ENCODE measurements around the gene DOCK9. TPM values are rescaled to one million over a fixed set of nuclear protein-coding genes. Genes with fewer than 3 reads are reported as not detected.

The DOCK9 gene
- total RNA-seq, 1 experiment from 2014 or later, result 31.7 TPM

GRCh38 chr13:98798849-98799645, 178.8 kb downstream of the DOCK9 start:
- Histone ChIP-seq H3K9me2 (replicated peaks; ENCODE audit: low read length) (no peaks in the 10 kb centered on the region), H3K4me2 (ENCODE audit: low read length) (no peak overlapping the region), H3K9ac (ENCODE audit: low read length) (no peak overlapping the region), H3K36me3 (ENCODE audit: low read depth, low read length) (no peaks in the 10 kb centered on the region; the same call in 1 of the 2 replicates), H3K4me3 (ENCODE audit: low read length) (no peak overlapping the region), H3K27ac (ENCODE audit: low read length) (no peak overlapping the region), H3K4me1 (ENCODE audit: insufficient read depth, low read length) (no peaks in the 10 kb centered on the region), H3K9me3 (ENCODE audit: low read length) (no peaks in the 10 kb centered on the region), H3K27me3 (ENCODE audit: low read length) (no peaks in the 10 kb centered on the region), H2AFZ (ENCODE audit: low read length) (no peak overlapping the region), H3K79me2 (ENCODE audit: low read length) (no peaks in the 10 kb centered on the region), H3F3A (ENCODE audit: low read length, unreplicated experiment) (no peaks in the 10 kb centered on the region), H4K20me1 (ENCODE audit: low read length) (no peaks in the 10 kb centered on the region)
- ATAC-seq, result no peak
- TF ChIP-seq EZH2phosphoT487 (IDR thresholded peaks at IDR 0.05; ENCODE audit: borderline replicate concordance, low read length) (no peak), EZH2 (IDR thresholded peaks at IDR 0.05; ENCODE audit: low read length, unreplicated experiment) (no peak), CTCF (conservative IDR thresholded peaks at IDR 0.05; ENCODE audit: low read depth, low read length) (no peak)
- ChIA-PET CTCF (no interaction called here), POLR2A (ENCODE audit: unreplicated experiment) (no interaction called here)
- intact Hi-C loops (cut with micrococcal nuclease), result no loop called here
- DNase-seq, result no peak
- no TSS peak for BruUV-seq (replicated peaks)

- H3K4me1 ChIP-seq (ENCODE audit: insufficient read depth, low read length), result no peaks in the 10 kb centered on the region
- ChIA-PET POLR2A (ENCODE audit: unreplicated experiment) (interaction anchor here (0.5 to 0.6 kb wide), 2 partner anchors 100 to 275 kb away, joined by 3 to 4 read pairs; no protein-coding TSS in a partner anchor), CTCF (no interaction called here)
- DNase-seq (no peak), ATAC-seq (no peak)
- no peaks in the 10 kb centered on the region for H3K27me3 ChIP-seq (ENCODE audit: low read length)
- H3K9me3 ChIP-seq (ENCODE audit: low read length), result no peaks in the 10 kb centered on the region
- no peak overlapping the region for H3K4me3 ChIP-seq (ENCODE audit: low read length)
- H3F3A ChIP-seq (ENCODE audit: low read length, unreplicated experiment), result no peaks in the 10 kb centered on the region
- no peak overlapping the region for H3K9ac ChIP-seq (ENCODE audit: low read length)
- H3K79me2 ChIP-seq (ENCODE audit: low read length), result no peaks in the 10 kb centered on the region
- no peaks in the 10 kb centered on the region; the same call in 1 of the 2 replicates for H3K36me3 ChIP-seq (ENCODE audit: low read depth, low read length)
- intact Hi-C loops (cut with micrococcal nuclease), result no loop called here
- no TSS peak for BruUV-seq (replicated peaks)
- no peaks in the 10 kb centered on the region for H4K20me1 ChIP-seq (ENCODE audit: low read length)
- H2AFZ ChIP-seq (ENCODE audit: low read length), result no peak overlapping the region
- no peaks in the 10 kb centered on the region for H3K9me2 ChIP-seq (replicated peaks; ENCODE audit: low read length)
- H3K27ac ChIP-seq (ENCODE audit: low read length), result no peak overlapping the region
- H3K4me2 ChIP-seq (ENCODE audit: low read length), result no peak overlapping the region
- TF ChIP-seq CTCF (conservative IDR thresholded peaks at IDR 0.05; ENCODE audit: low read depth, low read length), result no peak
- no peak for TF ChIP-seq EZH2phosphoT487 (IDR thresholded peaks at IDR 0.05; ENCODE audit: borderline replicate concordance, low read length)
- no peak for TF ChIP-seq EZH2 (IDR thresholded peaks at IDR 0.05; ENCODE audit: low read length, unreplicated experiment)
These were observed 180.4 kb downstream of the DOCK9 start for GRCh38 chr13:98797456-98797855.

- Histone ChIP-seq H3K4me2 (ENCODE audit: low read length) (no peak overlapping the region), H3K36me3 (ENCODE audit: low read depth, low read length) (no peaks in the 10 kb centered on the region; the same call in 1 of the 2 replicates), H3K79me2 (ENCODE audit: low read length) (no peaks in the 10 kb centered on the region), H3K4me3 (ENCODE audit: low read length) (no peak overlapping the region), H3K9me2 (replicated peaks; ENCODE audit: low read length) (no peaks in the 10 kb centered on the region), H3K4me1 (ENCODE audit: insufficient read depth, low read length) (no peaks in the 10 kb centered on the region), H3K9ac (ENCODE audit: low read length) (no peak overlapping the region), H3K9me3 (ENCODE audit: low read length) (no peaks in the 10 kb centered on the region), H3F3A (ENCODE audit: low read length, unreplicated experiment) (no peaks in the 10 kb centered on the region), H4K20me1 (ENCODE audit: low read length) (no peaks in the 10 kb centered on the region), H3K27me3 (ENCODE audit: low read length) (no peaks in the 10 kb centered on the region), H3K27ac (ENCODE audit: low read length) (no peak overlapping the region), H2AFZ (ENCODE audit: low read length) (no peak overlapping the region)
- DNase-seq (no peak), ATAC-seq (no peak)
- ChIA-PET CTCF (no interaction called here), POLR2A (ENCODE audit: unreplicated experiment) (interaction anchor here (0.5 kb wide), 1 partner anchor 99 kb away, joined by 3 read pairs; no protein-coding TSS in a partner anchor)
- intact Hi-C loops (cut with micrococcal nuclease), result no loop called here
- no TSS peak for BruUV-seq (replicated peaks)
- TF ChIP-seq EZH2 (IDR thresholded peaks at IDR 0.05; ENCODE audit: low read length, unreplicated experiment) (no peak), CTCF (conservative IDR thresholded peaks at IDR 0.05; ENCODE audit: low read depth, low read length) (no peak), EZH2phosphoT487 (IDR thresholded peaks at IDR 0.05; ENCODE audit: borderline replicate concordance, low read length) (no peak)
These were observed 181.1 kb downstream of the DOCK9 start for GRCh38 chr13:98796798-98797197.
